Lower lobe of right lung (tissue), 2 donors: ENCODE measurements around the gene C11orf42. TPM values are rescaled to one million over a fixed set of nuclear protein-coding genes. Genes with fewer than 3 reads are reported as not detected.

Experiments
- ATAC-seq, 2 donors: fragments of 200-7000 bp; cut with Tn5 transposase; one replicate each; pipeline ENCODE4 v1.9.1; 2020 to 2022; ENCODE audit warnings: mild to moderate bottlenecking in 2 of 2, moderate library complexity in 2 of 2
- DNase-seq: peaks from one replicate; pipeline ENCODE4 v3.0.0-alpha.2; 2020
- H3K27ac ChIP-seq: fragments of 200-600 bp; one replicate; pipeline ENCODE4 v1.8.0; 2022
- H3K27me3 ChIP-seq: fragments of 200-600 bp; one replicate; pipeline ENCODE4 v1.8.0; 2022; ENCODE audit warnings: low read depth
- H3K36me3 ChIP-seq: fragments of 200-600 bp; one replicate; pipeline ENCODE4 v1.8.0; 2022; ENCODE audit warnings: mild to moderate bottlenecking
- H3K4me1 ChIP-seq: fragments of 200-600 bp; one replicate; pipeline ENCODE4 v1.8.0; 2022
- H3K4me3 ChIP-seq: fragments of 200-600 bp; one replicate; pipeline ENCODE4 v1.8.0; 2022; ENCODE audit warnings: mild to moderate bottlenecking
- H3K9me3 ChIP-seq: fragments of 200-600 bp; one replicate; pipeline ENCODE4 v1.8.0; 2022
- CTCF ChIP-seq: fragments of 200-600 bp; IDR thresholded peaks from one replicate; pipeline ENCODE4 v1.8.0; 2022; ENCODE audit warnings: antibody characterized with exemption, mild to moderate bottlenecking
- intact Hi-C: fragments of 100-400 bp; cut with DNase I; formaldehyde crosslinking; loops from one replicate; pipeline ENCODE4 v1.11.0; 2022
- total RNA-seq: library from RNA; stranded (reverse); fragmentation: NEBNext Ultra II Directional; extraction: Animal tissue kit (Norgen Biotek cat#: 25700); gene quantifications from one replicate; pipeline ENCODE4 v1.2.1, GENCODE V29; 2021
- donor health status: DM: no; HTN: yes; CAD: no; lungs with severe emphysema.

The C11orf42 gene
- total RNA-seq, 1 donor from 2014 or later, result not detected

GRCh38 chr11:6237761-6238302, 32.5 kb downstream of the C11orf42 start:
- no peak for DNase-seq
- TF ChIP-seq CTCF, result no peak
- H3K36me3 ChIP-seq, result no peaks in the 10 kb centered on the region
- H3K27me3 ChIP-seq, result no peaks in the 10 kb centered on the region
- no peak overlapping the region for H3K4me3 ChIP-seq
- H3K9me3 ChIP-seq, result no peaks in the 10 kb centered on the region
- intact Hi-C loops, result no loop called here
- H3K4me1 ChIP-seq, result peaks cover 18% of the 10 kb centered on the region
- no peak for ATAC-seq
- no peak overlapping the region for H3K27ac ChIP-seq

GRCh38 chr11:6238902-6239301, 33.5 kb downstream of the C11orf42 start, which contains the start of gene CNGA4:
Gene CNGA4 (plus strand): TSS chr11:6239089. CDS start chr11:6239207, 118 bp downstream.
- no peaks in the 10 kb centered on the region for H3K27me3 ChIP-seq
- ATAC-seq (no peak), DNase-seq (no peak)
- H3K36me3 ChIP-seq, result no peaks in the 10 kb centered on the region
- intact Hi-C loops, result no loop called here
- peaks cover 7% of the 10 kb centered on the region for H3K4me1 ChIP-seq
- no peak within 1 kb of the TSS for H3K27ac ChIP-seq
- TF ChIP-seq CTCF, result no peak
- no peaks in the 10 kb centered on the region for H3K9me3 ChIP-seq
- no peak within 1 kb of the TSS for H3K4me3 ChIP-seq

- no peak overlapping the region for H3K4me3 ChIP-seq
- DNase-seq, result no peak
- intact Hi-C loops, result no loop called here
- no peaks in the 10 kb centered on the region for H3K27me3 ChIP-seq
- H3K9me3 ChIP-seq, result no peaks in the 10 kb centered on the region
- TF ChIP-seq CTCF, result no peak
- no peak for ATAC-seq
- no peak overlapping the region for H3K27ac ChIP-seq
- peaks cover 6% of the 10 kb centered on the region for H3K4me1 ChIP-seq
- H3K36me3 ChIP-seq, result no peaks in the 10 kb centered on the region
Measured at GRCh38 chr11:6240139-6240538, 34.8 kb downstream of the C11orf42 start.

- TF ChIP-seq CTCF, result no peak
- DNase-seq (no peak), ATAC-seq (peak in 1 of 2 donors; percentile 10)
- H3K4me3 ChIP-seq, result no peak overlapping the region
- intact Hi-C loops, result no loop called here
- H3K9me3 ChIP-seq, result no peaks in the 10 kb centered on the region
- peaks cover under 1% of the 10 kb centered on the region for H3K4me1 ChIP-seq
- H3K27me3 ChIP-seq, result no peaks in the 10 kb centered on the region
- H3K36me3 ChIP-seq, result no peaks in the 10 kb centered on the region
- H3K27ac ChIP-seq, result no peak overlapping the region
Measured at GRCh38 chr11:6240781-6241180, 35.4 kb downstream of the C11orf42 start.

- H3K4me1 ChIP-seq, result no peaks in the 10 kb centered on the region
- no peak for TF ChIP-seq CTCF
- intact Hi-C loops, result no loop called here
- no peaks in the 10 kb centered on the region for H3K27me3 ChIP-seq
- H3K4me3 ChIP-seq, result no peak overlapping the region
- H3K9me3 ChIP-seq, result no peaks in the 10 kb centered on the region
- ATAC-seq (no peak), DNase-seq (no peak)
- H3K36me3 ChIP-seq, result no peaks in the 10 kb centered on the region
- H3K27ac ChIP-seq, result no peak overlapping the region
Measured at GRCh38 chr11:6241316-6241715, 36.0 kb downstream of the C11orf42 start.
